Fibroblast of mammary gland (primary cell): ENCODE data around the gene KMT5B.

Experiments used
- DNase-seq: peaks from one replicate; pipeline ENCODE4 v3.0.0-alpha.2; 2010; ENCODE audit warnings: low read depth
- H3K4me3 ChIP-seq: 2 replicates; pipeline ENCODE4 v1.5.1; 2011; ENCODE audit warnings: low read depth, mild to moderate bottlenecking, low read length, moderate library complexity; ENCODE audit not compliant: control insufficient read depth
- CTCF ChIP-seq: conservative IDR thresholded peaks from 2 replicates; pipeline ENCODE4 v1.5.1; 2011; ENCODE audit warnings: low read depth, low read length, inconsistent platforms; ENCODE audit not compliant: control insufficient read depth, insufficient read depth

KMT5B gene

GRCh38 chr11:68148879-68149278 is 64.2 kb downstream of the KMT5B start:
- no peak for TF ChIP-seq CTCF
- no peak for DNase-seq
- no peak overlapping the region for H3K4me3 ChIP-seq

GRCh38 chr11:68148071-68148805 is 64.9 kb downstream of the KMT5B start:
- no peak overlapping the region for H3K4me3 ChIP-seq
- TF ChIP-seq CTCF: no peak

GRCh38 chr11:68146704-68147474 is 66.2 kb downstream of the KMT5B start:
- TF ChIP-seq CTCF: no peak

More at GRCh38 chr11:68148071-68148805, 64.9 kb downstream of the KMT5B start:
- no peak for DNase-seq

GRCh38 chr11:68146010-68146540 is 67.0 kb downstream of the KMT5B start:
- DNase-seq: no peak
- TF ChIP-seq CTCF: no peak
- no peak overlapping the region for H3K4me3 ChIP-seq

More at GRCh38 chr11:68146704-68147474, 66.2 kb downstream of the KMT5B start:
- no peak overlapping the region for H3K4me3 ChIP-seq
- peak; percentile 26 for DNase-seq

- H3K4me3 ChIP-seq: no peak overlapping the region
- no peak for DNase-seq
- TF ChIP-seq CTCF: no peak
Measured at GRCh38 chr11:68145120-68145866, 67.8 kb downstream of the KMT5B start.

GRCh38 chr11:68143310-68143689 is 69.8 kb downstream of the KMT5B start:
- DNase-seq: no peak
- no peak overlapping the region for H3K4me3 ChIP-seq
- TF ChIP-seq CTCF: no peak
